Progenitor cell of endocrine pancreas (in vitro differentiated cells): ENCODE measurements around the gene LTBP1. TPM values are rescaled to one million over a fixed set of nuclear protein-coding genes. Genes with fewer than 3 reads are reported as not detected.
"Not testable (repeated sequence)": the region's sequence is repeated elsewhere in the genome, so short reads cannot be mapped to it uniquely, and the experiment has no call there.

Source experiments
- DNase-seq: peaks from one replicate; pipeline ENCODE4 v3.0.0; 2021; ENCODE audit warnings: low spot score; ENCODE audit not compliant: unreplicated experiment
- H3K27ac Mint-ChIP-seq: 2 replicates; pipeline ENCODE4 v1.8.0; 2021; ENCODE audit warnings: mild to moderate bottlenecking, moderate library complexity, mixed read lengths
- H3K27me3 Mint-ChIP-seq: 2 replicates; pipeline ENCODE4 v1.8.0; 2021; ENCODE audit warnings: mixed read lengths
- H3K36me3 Mint-ChIP-seq: 2 replicates; pipeline ENCODE4 v1.8.0; 2022; ENCODE audit warnings: mixed read lengths; ENCODE audit not compliant: insufficient read depth
- H3K4me1 Mint-ChIP-seq: 2 replicates; pipeline ENCODE4 v1.8.0; 2021; ENCODE audit warnings: low read depth, mixed read lengths
- H3K4me3 Mint-ChIP-seq: 2 replicates; pipeline ENCODE4 v1.8.0; 2021; ENCODE audit warnings: low read depth, mild to moderate bottlenecking, moderate library complexity, mixed read lengths
- H3K9me3 Mint-ChIP-seq: 2 replicates; pipeline ENCODE4 v1.8.0; 2021; ENCODE audit warnings: low read depth, mixed read lengths
- total RNA-seq: library from RNA; stranded (reverse); gene quantifications from 2 replicates; pipeline ENCODE4 v1.2.1, GENCODE V29; 2021
- TF ChIP-seq, protein P1 (sequence below): fragments of 200-600 bp; sonication (generic); IDR thresholded peaks from one replicate; pipeline ENCODE4 v1.5.0; 2021; ENCODE audit warnings: antibody characterized with exemption, mild to moderate bottlenecking; ENCODE audit not compliant: unreplicated experiment

The LTBP1 gene
- total RNA-seq, 1 donor from 2014 or later = 63.0 TPM

- H3K4me1 Mint-ChIP-seq = peaks cover 3% of the 10 kb centered on the region
- H3K4me3 Mint-ChIP-seq = no peak overlapping the region
- H3K36me3 Mint-ChIP-seq = peaks cover 9% of the 10 kb centered on the region
- DNase-seq = no peak
- no peak overlapping the region for H3K27ac Mint-ChIP-seq
- TF ChIP-seq, protein P1, sequence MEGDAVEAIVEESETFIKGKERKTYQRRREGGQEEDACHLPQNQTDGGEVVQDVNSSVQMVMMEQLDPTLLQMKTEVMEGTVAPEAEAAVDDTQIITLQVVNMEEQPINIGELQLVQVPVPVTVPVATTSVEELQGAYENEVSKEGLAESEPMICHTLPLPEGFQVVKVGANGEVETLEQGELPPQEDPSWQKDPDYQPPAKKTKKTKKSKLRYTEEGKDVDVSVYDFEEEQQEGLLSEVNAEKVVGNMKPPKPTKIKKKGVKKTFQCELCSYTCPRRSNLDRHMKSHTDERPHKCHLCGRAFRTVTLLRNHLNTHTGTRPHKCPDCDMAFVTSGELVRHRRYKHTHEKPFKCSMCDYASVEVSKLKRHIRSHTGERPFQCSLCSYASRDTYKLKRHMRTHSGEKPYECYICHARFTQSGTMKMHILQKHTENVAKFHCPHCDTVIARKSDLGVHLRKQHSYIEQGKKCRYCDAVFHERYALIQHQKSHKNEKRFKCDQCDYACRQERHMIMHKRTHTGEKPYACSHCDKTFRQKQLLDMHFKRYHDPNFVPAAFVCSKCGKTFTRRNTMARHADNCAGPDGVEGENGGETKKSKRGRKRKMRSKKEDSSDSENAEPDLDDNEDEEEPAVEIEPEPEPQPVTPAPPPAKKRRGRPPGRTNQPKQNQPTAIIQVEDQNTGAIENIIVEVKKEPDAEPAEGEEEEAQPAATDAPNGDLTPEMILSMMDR = no peak
- H3K9me3 Mint-ChIP-seq = no peaks in the 10 kb centered on the region
- H3K27me3 Mint-ChIP-seq = no peaks in the 10 kb centered on the region
These were observed 284.1 kb downstream of the LTBP1 start for GRCh38 chr2:33230842-33231241.

DNA sequence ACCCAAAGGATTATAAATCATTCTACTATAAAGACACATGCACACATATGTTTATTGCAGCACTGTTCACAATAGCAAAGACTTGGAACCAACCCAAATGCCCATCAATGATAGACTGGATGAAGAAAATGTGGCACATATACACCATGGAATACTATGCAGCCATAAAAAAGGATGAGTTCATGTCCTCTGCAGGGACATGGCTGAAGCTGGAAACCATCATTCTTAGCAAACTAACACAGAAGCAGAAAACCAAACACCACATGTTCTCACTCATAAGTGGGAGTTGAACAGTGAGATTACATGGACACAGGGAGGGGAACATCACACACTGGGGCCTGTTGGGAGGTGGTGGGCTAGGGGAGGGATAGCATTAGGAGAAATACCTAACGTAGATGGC lies 288.8 kb downstream of the LTBP1 start:
- H3K9me3 Mint-ChIP-seq, H3K27ac Mint-ChIP-seq, DNase-seq, H3K4me3 Mint-ChIP-seq, H3K4me1 Mint-ChIP-seq, H3K36me3 Mint-ChIP-seq, H3K27me3 Mint-ChIP-seq: not testable (repeated sequence)

- TF ChIP-seq, protein P1 = no peak
- H3K27me3 Mint-ChIP-seq = no peaks in the 10 kb centered on the region
- H3K9me3 Mint-ChIP-seq = no peaks in the 10 kb centered on the region
- peaks cover 9% of the 10 kb centered on the region for H3K36me3 Mint-ChIP-seq
- no peak overlapping the region for H3K4me3 Mint-ChIP-seq
- H3K27ac Mint-ChIP-seq = peak overlapping the region; percentile 45
- DNase-seq = no peak
- no peaks in the 10 kb centered on the region for H3K4me1 Mint-ChIP-seq
These were observed 290.0 kb downstream of the LTBP1 start for GRCh38 chr2:33236482-33237385.

DNA sequence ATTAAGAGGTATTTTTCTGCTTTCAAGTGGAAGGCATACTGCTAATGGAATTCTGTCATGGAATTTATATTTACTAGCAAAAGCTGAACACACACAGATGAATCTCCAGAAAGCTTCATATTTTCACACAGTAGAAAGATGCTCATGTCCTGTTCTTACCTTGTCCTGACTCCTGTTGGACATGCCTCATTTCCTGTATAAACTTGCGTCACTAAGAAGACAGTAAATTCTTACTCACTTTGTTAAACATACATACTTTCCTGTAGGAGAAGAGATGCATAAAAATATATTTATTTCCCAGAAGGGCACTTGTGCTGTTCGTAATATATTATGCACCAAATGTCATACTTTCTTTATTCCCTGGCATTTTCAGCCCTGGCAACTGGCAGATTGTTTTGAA lies 291.4 kb downstream of the LTBP1 start:
- no peak overlapping the region for H3K4me3 Mint-ChIP-seq
- H3K9me3 Mint-ChIP-seq = no peaks in the 10 kb centered on the region
- DNase-seq = no peak
- no peaks in the 10 kb centered on the region for H3K27me3 Mint-ChIP-seq
- no peaks in the 10 kb centered on the region for H3K4me1 Mint-ChIP-seq
- no peak overlapping the region for H3K27ac Mint-ChIP-seq
- peaks cover 9% of the 10 kb centered on the region for H3K36me3 Mint-ChIP-seq
- TF ChIP-seq, protein P1 = no peak

DNA sequence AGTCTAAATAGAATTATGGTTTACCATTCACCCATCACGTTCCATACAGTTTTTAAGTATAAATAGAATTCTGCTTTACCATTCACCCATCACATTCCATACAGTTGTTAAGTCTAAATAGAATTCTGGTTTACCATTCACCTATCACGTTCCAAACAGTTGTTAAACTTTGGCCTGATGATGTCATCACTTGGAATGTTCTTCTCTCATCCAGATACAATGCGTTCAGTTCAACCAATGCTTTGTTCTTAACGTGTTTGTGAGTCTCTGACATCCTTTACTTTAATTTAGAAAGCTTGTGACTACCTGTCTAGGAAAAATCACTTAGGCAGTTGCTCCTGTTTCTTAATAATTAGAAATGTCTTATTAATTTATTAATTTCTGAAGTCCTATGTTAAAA lies 293.4 kb downstream of the LTBP1 start:
- no peaks in the 10 kb centered on the region for H3K9me3 Mint-ChIP-seq
- no peak overlapping the region for H3K27ac Mint-ChIP-seq
- TF ChIP-seq, protein P1 = no peak
- DNase-seq = no peak
- H3K36me3 Mint-ChIP-seq = no peaks in the 10 kb centered on the region
- no peak overlapping the region for H3K4me3 Mint-ChIP-seq
- no peaks in the 10 kb centered on the region for H3K27me3 Mint-ChIP-seq
- no peaks in the 10 kb centered on the region for H3K4me1 Mint-ChIP-seq

- Mint-ChIP-seq H3K36me3 (no peaks in the 10 kb centered on the region), H3K27me3 (no peaks in the 10 kb centered on the region), H3K4me1 (peaks cover 3% of the 10 kb centered on the region), H3K9me3 (no peaks in the 10 kb centered on the region), H3K4me3 (no peak overlapping the region), H3K27ac (no peak overlapping the region)
- DNase-seq = no peak
- TF ChIP-seq, protein P1 = no peak
These were observed 294.3 kb downstream of the LTBP1 start for GRCh38 chr2:33241072-33241471.
